ENCODE data around the gene TBC1D14.

GRCh38 chr4:7048642-7049041 is 139.0 kb downstream of the TBC1D14 start:
- TF ChIP-seq CTCF (IDR thresholded peaks at IDR 0.05 in 8 of 11, conservative IDR thresholded peaks at IDR 0.05 in 3 of 11) (no peak), POLR2A (IDR thresholded peaks at IDR 0.05) (no peak)

Data from spleen (tissue), 7 donors.